Activated naive CD8-positive, alpha-beta T cell treated with anti-CD3 and anti-CD28 coated beads, Interleukin-2, amount 50 U/mL, for 16 hours (primary cell): ENCODE results near the gene SLX9.

Experiments
- DNase-seq: peaks from one replicate; pipeline ENCODE4 v3.0.0-alpha.2; 2020; ENCODE audit warnings: low read depth, low spot score

The SLX9 gene

DNA sequence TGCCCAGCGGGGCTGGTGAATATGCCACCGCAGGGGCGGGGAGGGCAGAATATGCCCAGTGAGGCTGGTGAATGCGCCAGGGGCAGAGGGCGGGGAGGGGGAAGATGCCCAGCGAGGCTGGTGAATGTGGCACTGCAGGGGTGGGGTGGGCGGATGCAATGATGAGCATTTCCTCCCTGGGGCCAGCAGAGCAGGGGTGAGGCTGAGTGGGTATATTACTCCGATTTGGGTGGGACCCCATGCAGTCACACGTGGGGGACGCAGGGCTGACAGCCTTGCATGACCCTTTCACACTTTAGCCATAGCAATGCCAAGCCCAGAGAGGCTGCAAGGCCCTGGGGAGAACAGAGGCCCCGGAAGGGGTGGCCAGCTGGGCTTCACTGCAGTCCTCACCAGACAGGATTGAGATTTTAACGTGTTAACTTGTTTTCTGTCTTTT lies 9.3 kb upstream of the SLX9 start:
- no peak for DNase-seq

DNA sequence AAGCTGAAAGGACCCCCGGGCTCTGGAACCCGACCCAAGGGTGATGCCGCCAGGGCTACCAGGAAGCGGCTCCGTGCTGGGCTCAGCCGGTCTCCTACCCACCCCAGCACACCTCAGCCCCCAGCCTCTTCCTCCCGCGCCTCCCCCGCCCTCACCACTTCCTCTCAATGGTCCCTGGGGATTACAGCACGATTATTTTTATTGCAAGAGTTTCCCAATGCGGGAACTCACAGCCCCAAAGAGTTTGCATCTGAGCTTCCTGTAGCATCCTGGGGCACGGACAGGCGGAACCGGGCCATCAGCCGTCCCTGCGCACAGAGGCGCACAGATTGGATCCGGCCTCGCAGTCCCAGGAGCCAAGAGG lies 8.7 kb upstream of the SLX9 start:
- DNase-seq = no peak

DNA sequence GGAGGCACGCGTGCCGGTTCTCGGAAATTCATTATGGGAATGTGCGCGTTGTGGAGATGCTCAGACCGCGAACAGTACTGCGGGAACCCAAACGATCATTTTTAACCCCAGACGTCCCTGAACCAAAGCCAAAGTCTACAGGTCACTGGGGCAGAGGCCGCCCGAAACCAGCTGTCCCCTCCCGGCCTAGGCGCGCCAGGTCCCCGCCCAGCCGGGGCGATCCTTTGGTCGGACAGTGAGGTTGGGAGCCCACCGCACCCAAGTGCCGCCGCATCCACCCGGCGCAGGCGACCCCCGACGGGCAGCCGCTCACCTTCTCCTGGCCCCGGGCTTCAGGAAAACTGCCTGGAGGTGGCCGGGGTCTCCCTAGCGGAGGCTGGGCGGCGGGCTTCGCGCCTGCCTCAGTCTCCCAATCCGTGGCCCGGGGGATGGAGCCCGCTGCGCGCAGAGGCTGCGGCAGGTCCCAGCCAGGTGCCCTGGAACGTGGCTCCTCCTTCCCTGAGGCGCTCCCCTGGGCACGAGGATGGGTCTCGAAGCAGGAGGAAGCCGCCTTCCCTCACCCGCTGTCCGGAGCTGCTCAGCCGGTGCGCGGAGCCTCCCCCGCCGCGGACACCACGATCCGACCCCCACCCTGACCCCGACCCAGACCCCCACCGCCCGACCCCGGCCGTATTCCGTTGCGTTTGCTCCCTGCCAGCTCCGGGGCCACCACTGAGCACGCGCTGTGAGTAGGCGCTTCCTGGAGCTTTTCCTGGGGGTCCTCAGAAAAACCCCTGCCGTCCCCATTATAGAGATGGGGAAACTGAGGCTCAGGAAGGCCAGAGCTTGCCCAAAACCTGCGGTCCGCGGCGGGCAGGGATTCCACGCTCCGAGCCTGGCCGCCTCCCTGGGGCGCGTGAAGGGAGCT lies 8.1 kb upstream of the SLX9 start:
- DNase-seq = no peak

DNA sequence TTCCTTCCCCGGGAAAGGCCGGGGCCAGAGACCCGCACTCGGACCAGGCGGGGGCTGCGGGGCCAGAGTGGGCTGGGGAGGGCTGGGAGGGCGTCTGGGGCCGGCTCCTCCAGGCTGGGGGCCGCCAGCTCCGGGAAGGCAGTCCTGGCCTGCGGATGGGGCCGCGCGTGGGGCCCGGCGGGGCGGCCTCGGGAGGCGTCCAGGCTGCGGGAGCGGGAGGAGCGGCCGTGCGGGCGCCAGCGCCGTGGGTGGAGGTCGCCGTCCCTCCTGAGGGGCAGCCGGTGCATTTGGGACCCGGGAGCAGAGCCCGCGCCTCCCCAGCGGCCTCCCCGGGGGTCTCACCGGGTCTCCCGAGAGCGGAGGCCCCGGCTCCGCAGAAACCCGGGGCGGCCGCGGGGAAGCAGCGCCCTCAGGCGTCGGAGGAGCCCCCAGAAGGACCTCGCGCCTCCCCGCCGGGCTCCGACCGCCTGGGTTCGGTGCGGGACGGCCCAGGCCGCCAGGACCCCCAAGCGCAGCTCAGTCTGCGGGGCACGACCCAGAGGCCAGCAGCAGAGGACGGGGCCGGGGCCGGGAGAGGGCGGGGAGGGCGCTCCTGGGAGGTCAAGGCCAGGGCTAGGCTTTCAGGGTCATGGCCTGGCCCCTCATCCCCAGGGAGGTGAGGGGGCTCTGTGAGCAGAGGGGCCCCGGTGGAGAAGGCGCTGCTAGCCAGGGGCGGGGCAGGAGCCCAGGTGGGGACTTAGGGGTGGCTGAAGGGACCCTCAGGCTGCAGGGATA lies 7.2 kb upstream of the SLX9 start:
- DNase-seq = peak; percentile 56

DNA sequence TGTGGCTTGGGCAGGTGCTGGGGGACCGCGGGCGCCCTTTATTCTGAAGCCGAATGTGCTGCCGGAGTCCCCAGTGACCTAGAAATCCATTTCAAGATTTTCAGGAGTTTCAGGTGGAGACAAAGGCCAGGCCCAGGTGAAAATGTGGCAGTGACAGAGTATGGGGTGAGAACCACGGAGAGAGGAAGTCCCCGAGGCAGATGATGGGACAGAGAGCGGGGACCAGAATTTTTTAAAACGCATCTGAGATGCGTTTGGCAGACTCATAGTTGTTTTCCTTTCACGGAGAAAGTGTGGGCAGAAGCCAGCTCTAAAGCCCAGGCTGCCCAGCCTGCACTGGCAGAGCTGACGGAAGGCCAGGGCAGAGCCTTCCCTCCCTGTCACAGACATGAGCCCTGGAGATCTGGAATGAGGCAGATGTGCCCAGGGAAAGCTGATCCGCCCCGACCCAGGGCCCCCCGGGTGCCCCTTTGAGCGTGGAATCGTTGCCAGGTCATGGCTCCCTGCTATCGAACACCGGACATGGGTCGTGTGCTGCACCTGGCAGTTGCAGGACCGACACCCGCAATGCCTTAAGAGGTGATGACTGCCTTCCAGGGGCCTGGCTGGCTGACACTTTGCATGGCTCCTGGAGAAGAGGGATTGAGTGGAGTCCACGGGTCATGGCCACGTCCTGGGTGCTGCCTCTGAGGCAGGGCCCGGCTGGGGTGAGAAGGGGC lies 6.5 kb upstream of the SLX9 start:
- no peak for DNase-seq

DNA sequence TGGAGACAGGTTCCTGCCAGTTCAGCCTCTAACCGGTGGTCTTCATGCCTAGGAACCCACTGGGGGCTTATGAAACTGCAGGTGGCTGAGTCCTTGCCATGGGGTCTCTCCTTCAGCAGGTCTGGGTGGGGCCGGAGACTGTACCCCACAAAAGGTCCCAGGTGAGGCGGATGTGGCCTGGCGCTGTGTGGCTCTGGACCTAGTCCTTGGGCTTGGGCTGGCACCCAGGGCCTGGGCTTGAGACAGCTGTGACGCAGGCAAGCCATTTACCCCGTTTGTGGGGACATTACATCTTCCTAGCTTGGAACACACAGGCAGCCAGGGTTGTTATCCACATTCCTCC lies 5.9 kb upstream of the SLX9 start:
- no peak for DNase-seq

DNA sequence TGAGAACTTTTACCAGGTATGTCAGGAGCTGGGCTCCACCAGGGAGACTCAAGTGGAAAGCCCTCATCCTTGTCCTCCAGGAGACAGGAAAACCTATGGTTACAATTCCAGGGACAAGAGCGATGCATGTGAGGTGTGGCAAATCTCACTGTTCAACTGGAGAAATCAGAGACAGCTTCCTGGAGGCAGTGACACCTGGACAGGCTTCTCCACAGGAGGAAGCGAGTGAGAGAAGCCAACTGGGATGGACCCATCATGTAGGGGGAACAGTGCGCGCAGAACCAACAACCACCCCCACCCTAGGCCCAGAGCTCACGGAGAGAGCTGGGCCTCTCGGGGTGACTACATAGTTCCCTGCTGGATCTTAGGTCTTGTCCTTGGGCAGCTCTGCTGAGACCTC lies 5.6 kb upstream of the SLX9 start:
- no peak for DNase-seq

DNA sequence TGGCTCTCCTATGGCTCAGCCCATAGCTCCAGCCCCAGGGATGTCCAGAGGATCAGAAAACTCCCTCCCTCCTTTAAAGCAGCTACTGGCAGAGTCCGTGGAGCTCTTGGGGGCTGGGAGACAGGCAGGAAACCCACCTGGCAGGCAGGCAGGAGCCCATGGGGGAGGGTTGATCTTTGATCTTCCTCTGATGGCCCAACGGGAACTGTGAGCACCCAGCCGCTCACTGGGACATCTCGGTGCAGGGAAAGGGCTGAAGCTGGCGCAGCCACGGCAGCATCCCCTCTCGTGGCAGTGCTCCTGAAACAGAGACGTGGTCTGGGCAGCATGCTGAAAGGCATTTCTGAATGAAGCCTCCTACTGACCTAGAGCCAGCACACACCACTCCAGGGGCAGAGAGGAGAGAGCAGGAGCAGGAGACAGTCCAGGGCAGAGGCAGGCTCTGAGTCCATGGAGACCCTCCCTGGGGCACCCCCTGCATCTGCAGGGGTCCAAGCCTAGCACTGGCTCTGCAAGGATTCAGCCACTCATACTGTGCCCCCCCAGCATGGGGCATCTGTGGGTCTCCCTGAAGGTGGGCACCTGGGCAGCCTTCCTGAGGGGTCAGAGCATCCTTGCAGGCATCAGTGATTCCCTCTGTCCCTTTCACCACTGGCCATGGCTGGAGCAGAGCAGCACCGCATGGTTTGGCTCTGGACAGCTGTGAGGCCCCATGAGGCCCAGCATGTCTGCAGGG lies 4.9 kb upstream of the SLX9 start:
- no peak for DNase-seq

DNA sequence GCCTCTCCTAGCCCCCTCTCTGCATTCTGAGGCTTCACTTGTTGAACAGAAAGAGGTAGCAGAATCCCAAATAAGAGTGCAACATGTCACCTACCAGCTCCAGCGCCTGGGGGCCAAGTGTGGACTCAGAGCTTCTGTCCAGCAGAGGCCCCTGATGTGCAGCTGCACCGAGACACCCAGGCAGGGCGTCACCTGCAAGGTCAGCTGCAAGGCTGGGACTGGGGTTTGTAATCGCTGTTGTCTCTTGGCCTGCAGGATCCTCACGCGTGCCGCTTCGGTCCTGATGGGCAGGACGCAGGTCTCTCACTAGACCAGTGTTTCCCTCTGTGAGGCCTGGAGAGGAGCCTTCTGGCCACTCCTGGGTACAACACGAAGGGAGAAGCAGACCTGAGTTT lies 4.3 kb upstream of the SLX9 start:
- DNase-seq = no peak

DNA sequence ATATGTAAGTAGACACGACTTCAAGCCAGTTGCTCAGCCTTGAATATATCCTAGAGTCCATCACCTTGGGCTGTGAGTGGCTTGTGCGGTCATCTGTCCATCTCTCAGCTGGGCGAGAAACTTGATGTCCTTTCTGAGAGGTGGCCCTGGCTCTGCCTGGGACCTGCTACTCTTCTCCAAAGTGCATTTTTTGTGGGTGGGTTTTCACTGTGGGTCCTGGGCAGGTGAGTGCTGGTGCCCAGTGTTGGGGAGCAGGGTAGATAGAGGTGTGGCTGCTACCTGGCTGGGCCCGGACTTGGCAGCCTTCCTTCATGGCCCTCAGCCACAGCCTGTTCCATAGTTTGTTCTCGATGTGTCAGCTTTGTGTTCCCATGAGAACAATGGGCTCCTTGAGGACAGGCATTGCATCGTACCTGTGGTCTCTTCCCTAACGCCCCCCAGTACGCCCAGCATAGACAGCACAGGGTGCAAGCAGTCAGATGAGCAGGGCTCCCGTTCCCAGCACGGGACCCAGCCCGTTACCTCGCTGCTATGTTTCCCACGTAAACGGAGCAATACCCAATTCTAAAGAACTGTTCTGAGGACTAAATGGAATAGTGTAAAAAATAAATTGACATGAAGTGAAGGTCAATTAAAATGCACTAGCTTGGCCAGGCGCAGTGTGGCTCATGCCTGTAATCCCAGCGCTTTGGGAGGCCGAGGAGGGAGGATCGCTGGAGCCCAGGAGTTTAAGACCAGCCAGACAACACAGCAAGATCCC lies 877 bp upstream of the SLX9 start:
- no peak for DNase-seq

DNA sequence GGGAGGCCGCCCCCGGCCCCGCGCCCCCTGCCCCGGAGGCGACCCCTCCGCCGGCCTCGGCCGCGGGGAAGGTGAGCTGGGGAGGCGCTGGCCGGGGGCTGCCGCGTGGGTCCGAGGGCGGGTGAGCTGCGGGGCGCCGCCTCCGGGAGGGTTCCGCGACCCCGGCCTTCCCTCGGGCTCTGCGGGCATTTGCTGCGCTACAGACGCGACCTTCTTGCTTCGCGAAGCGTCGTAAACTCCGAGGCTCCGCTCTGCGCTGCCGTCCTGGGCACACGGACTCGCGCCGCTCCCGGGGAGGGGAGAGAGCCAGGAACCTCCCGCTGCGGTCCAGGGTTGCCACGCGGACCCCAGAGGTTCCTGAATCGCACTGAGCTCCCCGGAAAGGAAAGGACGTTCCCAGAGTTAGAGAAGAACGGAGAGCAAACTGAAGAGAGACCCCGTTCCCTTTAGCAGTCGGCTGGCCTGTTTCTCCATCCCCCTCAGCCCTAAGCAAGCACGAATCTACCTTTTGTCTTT lies 345 bp downstream of the SLX9 start:
- DNase-seq = no peak

DNA sequence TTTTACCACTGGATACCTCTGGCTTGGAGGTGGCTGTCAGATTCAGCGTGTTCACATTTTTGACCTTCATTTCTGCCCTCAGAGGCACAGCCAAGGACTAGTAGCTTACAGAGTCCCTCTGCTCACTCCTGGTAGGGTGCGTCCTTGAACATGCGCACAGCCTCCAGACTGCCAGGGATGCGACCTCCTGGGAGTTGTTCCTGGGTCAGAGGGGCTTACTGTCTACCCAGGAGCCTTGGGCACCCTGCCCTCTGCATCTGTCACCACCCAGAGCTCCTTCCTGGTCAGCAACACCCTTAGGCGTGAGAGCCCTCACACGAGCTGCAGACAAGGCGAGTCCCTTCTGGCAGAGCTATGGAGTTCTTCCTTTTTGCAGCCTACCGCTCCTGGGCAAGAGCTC lies 1.7 kb downstream of the SLX9 start:
- DNase-seq = no peak

DNA sequence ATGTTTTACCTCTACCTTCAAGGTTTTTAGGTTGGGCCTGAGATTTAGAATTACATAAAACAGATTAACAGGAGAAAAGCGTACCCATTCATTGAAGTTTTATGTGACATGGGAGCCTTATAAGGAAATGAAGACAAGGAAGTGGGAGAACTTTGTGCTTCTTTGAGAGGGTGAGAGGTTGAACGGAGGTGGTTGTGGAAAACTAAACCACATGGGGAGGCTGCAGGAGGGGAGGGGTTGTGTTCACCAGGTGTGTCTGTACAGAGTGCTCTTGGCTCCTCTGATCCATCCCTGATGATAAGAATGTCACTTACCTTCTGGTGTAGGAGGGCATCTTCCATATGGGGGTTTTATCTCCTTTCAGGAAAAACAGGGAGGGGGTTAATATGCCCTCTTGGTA lies 2.7 kb downstream of the SLX9 start:
- DNase-seq = no peak

DNA sequence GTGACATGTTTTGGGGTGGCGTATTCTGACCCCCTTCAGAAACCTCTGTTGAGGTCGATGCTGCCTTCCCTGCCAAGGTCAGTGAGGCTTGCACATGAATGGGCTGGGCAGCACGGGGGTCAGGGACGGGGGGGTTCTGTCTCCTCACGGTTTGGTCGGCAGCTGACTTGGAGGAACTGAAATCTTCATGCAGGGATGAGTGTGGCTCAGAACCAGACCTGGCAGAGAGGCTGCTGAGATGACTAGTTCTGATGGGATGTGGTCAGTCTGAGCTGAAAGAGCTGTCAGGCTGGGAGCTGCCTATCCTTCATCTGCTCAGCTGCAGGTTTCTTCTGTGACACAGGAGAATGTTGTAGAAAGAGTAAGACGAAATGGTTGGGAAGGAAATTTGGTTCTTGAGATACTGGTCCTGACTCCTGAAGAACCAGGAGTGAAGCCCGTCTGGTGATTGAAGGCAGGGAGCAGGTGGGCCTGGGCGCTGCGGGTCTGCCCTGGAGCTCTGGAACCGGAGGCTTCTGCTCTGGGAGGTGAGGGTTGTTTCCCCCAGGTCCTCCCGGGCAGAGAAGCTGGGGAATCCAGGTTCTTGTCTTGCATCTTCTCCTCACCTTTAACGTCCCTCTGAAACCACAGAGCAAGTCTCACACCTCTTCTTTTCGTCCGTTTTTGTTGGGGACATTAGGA lies 3.3 kb downstream of the SLX9 start:
- DNase-seq = no peak

DNA sequence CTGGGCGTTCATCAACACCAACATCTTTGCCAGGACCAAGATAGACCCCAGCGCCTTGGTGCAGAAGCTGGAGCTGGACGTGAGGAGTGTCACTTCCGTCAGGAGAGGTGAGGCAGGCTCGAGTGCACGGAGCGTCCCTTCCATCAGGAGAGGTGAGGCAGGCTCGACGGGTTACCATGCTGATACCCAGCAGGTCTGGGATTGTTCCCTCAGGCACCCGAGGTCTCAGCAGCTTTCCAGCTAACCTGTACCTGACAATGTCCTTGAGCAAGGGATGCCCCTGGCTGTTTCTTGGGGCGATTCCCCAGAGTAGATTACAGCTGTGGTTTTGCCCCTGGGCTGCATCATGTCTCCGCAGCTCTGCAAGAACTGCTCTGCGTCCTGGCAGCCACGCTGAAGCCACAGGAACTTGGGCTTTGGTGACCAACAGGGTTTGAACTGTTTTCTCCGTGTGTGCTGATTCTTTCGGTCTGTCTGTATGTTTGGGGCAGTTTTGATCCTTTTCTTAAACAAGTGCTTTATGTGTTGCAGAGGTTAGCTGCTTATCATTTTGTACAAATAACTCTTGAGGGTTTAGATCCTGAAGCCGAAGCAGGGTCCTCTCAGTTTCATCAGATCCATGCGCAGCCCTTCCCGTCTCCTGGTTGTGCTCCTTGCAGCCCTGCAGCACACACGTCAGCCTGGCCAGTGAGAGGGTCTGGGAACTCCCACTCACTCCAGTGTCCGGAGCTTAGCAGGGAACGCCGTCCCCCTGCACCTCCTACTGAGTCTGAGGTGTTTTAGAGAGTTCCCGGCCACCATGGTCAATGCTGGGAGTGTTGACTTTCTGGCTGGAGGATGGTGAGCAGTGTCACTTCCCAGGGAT lies 4.1 kb downstream of the SLX9 start:
- no peak for DNase-seq

DNA sequence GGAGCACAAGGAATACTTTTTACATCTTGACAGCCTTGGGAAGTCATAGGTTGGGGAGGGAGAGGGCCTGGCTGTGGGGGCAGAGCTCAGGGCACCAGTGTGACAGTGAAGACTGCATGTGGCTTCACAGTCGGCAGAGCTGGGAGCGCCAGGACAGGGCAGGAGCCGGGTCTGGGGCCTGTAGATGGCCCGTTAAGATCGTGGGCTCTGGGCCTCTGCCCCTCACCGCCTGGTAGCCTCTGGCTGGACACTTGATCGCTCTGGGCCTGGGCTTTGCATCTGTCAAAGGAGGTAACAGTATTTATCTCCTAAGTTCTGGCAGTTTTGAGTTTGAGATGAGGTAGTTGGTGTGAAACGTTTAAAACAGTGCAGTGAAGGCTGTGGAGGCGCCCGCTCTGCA lies 4.8 kb downstream of the SLX9 start:
- DNase-seq = no peak

DNA sequence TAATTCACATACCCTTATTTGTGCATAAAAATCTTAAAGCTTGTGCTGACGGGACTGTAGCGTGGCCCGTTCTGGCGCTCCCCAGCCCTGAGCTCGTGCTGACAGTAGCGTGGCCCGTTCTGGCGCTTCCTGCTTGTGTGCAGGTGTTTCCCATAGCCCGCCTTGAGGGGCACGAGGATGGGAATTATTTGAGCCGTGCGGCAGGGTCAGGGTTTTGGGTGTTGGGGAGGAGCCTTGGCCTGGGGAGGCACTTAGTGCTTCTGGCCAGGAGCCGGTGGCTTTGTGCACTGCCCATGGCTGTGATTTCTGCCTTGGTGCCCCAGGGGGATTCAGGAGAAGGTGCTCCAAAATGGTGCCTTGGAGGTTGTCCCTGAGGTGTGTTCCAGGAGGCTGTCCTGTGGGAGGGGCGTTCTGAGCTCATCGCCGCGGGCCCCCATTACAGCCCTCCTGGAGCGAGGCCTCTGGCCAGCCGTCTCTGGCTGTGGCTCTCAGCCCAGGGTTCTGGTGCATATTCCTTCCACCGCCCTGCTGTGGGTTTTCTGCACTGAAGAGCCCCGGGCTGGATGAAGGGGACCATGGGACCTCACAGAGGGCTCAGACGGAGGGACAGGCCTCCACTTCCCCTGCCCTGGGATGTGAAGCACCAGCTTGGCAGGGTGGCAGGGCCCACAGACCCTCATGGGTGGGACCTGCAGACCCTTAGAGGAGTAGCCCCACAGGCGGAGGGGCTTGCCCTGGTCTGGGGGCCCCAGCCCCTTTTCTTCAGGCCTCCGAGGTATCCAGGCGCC lies 6.6 kb downstream of the SLX9 start:
- DNase-seq = no peak

DNA sequence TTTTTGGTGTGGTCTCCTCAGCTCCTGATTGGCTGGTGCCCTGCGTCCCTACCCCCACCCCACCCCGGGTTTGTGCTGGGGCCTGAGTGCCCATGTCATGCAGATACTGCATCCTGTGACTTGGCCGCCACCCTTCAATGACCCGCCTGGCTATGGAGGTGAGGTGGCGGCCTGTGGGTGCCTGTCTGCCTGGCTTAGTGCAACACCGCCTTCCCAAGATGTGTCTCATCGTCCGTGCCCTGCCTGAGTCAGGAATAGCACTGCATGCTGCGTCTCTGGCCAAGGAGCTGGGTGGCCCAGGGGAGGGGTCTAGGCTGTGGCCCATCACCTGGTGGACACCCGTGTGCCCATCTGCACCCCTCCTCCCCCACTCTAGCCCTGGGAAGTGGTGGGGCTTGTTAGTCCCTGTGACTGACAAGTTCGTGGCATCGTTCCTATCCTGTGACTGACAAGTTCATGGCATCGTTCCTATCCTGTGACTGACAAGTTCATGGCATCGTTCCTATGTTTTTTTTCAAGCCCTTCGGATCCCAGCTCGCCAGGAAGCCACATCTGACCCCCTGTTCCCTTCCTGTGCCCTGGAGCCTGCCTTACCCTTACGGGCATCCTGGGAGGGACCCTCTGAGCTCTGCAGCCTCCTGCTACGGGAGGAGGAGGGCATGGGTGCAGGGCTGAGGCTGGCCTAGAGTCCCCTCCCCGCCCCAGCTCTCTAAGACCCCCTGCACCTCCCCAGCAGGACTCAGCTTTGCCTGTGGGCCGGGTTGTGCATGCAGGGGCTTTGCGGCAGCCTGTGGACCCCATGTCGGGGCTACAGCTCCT lies 7.5 kb downstream of the SLX9 start:
- DNase-seq = no peak
